Type B pancreatic cell (in vitro differentiated cells): Measurements from ENCODE around the gene ASB9. TPM values are rescaled to one million over a fixed set of nuclear protein-coding genes. Genes with fewer than 3 reads are reported as not detected.

ENCODE experiments used
- DNase-seq: peaks from one replicate; pipeline ENCODE4 v3.0.0; 2021; ENCODE audit warnings: mixed read lengths; ENCODE audit not compliant: unreplicated experiment; ENCODE audit errors: extremely low spot score
- H3K27ac Mint-ChIP-seq: 2 replicates; pipeline ENCODE4 v1.8.0; 2021; ENCODE audit warnings: mild to moderate bottlenecking, mixed read lengths
- H3K27me3 Mint-ChIP-seq: 2 replicates; pipeline ENCODE4 v1.8.0; 2021; ENCODE audit warnings: mixed read lengths
- H3K36me3 Mint-ChIP-seq: 2 replicates; pipeline ENCODE4 v1.8.0; 2021; ENCODE audit warnings: mixed read lengths
- H3K4me1 Mint-ChIP-seq: one replicate; pipeline ENCODE4 v1.8.0; 2021; ENCODE audit warnings: mixed read lengths; ENCODE audit not compliant: unreplicated experiment
- H3K4me3 Mint-ChIP-seq: 2 replicates; pipeline ENCODE4 v1.8.0; 2021; ENCODE audit warnings: mild to moderate bottlenecking, mixed read lengths
- H3K9me3 Mint-ChIP-seq: 2 replicates; pipeline ENCODE4 v1.8.0; 2021; ENCODE audit warnings: mixed read lengths
- CTCF ChIP-seq: fragments of 200-600 bp; sonication (generic); conservative IDR thresholded peaks from 2 replicates; pipeline ENCODE4 v1.5.0; 2021; ENCODE audit warnings: antibody characterized with exemption, mild to moderate bottlenecking
- total RNA-seq: library from RNA; stranded (reverse); gene quantifications from 2 replicates; pipeline ENCODE4 v1.2.1, GENCODE V29; 2021; ENCODE audit warnings: low replicate concordance

Gene ASB9
- total RNA-seq, 1 donor from 2014 or later = 2.0 TPM

DNA sequence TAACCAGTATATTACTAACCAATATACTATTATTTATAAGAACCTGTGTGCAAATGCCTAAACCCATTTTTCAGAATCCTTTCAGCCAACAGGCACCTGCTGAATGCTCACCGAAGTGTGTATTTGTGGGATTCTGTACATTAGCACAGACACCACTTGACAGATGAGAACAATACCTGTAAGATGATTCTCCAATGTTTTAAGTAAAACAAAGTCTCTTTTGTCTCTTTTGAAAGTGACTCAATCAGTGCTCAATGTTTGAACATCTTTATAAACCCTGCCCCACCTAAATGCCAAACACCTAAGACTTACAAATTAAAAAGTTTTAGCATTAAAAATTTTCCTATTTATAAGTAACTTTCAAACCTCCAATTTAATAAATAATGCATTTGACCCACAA lies 763 bp downstream of the ASB9 start:
- H3K27ac Mint-ChIP-seq = no peak overlapping the region
- H3K9me3 Mint-ChIP-seq = peaks cover 4% of the 10 kb centered on the region
- no peak for TF ChIP-seq CTCF
- H3K27me3 Mint-ChIP-seq = no peaks in the 10 kb centered on the region
- no peaks in the 10 kb centered on the region for H3K36me3 Mint-ChIP-seq
- no peak for DNase-seq
- peaks cover 11% of the 10 kb centered on the region for H3K4me1 Mint-ChIP-seq
- no peak overlapping the region for H3K4me3 Mint-ChIP-seq

GRCh38 chrX:15254852-15255251 lies 15.0 kb downstream of the ASB9 start:
- peaks cover 5% of the 10 kb centered on the region for H3K9me3 Mint-ChIP-seq
- no peaks in the 10 kb centered on the region for H3K36me3 Mint-ChIP-seq
- no peaks in the 10 kb centered on the region for H3K4me1 Mint-ChIP-seq
- H3K27ac Mint-ChIP-seq = no peak overlapping the region
- no peak for TF ChIP-seq CTCF
- no peak for DNase-seq
- no peaks in the 10 kb centered on the region for H3K27me3 Mint-ChIP-seq
- no peak overlapping the region for H3K4me3 Mint-ChIP-seq

DNA sequence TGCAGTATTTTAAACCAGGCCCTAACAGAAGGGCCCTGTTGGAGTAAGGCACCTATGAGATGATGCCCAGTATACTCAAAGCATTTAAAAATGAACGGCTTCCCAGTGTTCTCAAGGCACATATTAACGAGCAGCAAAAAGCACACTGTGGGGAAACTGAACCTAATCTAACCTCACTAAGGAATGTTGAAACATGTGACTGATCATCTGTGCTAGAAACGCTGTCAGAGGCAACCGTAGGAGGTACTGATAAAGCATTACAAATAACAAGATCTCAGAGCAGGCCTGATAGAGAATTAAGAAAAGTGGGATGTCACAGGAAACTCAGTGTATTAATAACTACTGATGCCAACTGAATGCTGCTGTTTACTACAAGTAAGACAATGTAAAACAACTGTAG lies 24.0 kb downstream of the ASB9 start:
- Mint-ChIP-seq H3K9me3 (peaks cover 3% of the 10 kb centered on the region), H3K27ac (no peak overlapping the region), H3K4me3 (no peak overlapping the region), H3K27me3 (no peaks in the 10 kb centered on the region), H3K36me3 (no peaks in the 10 kb centered on the region), H3K4me1 (no peaks in the 10 kb centered on the region)
- no peak for TF ChIP-seq CTCF
- no peak for DNase-seq

GRCh38 chrX:15244421-15244820 lies 25.5 kb downstream of the ASB9 start:
- Mint-ChIP-seq H3K27ac (no peak overlapping the region), H3K36me3 (no peaks in the 10 kb centered on the region), H3K4me1 (no peaks in the 10 kb centered on the region), H3K27me3 (no peaks in the 10 kb centered on the region), H3K4me3 (no peak overlapping the region), H3K9me3 (peaks cover under 1% of the 10 kb centered on the region)
- TF ChIP-seq CTCF = no peak
- DNase-seq = no peak

GRCh38 chrX:15242899-15243555 lies 26.9 kb downstream of the ASB9 start:
- H3K4me1 Mint-ChIP-seq = no peaks in the 10 kb centered on the region
- TF ChIP-seq CTCF = peak; percentile 77
- no peaks in the 10 kb centered on the region for H3K27me3 Mint-ChIP-seq
- DNase-seq = no peak
- no peak overlapping the region for H3K27ac Mint-ChIP-seq
- no peak overlapping the region for H3K4me3 Mint-ChIP-seq
- no peaks in the 10 kb centered on the region for H3K9me3 Mint-ChIP-seq
- no peaks in the 10 kb centered on the region for H3K36me3 Mint-ChIP-seq

- Mint-ChIP-seq H3K4me1 (no peaks in the 10 kb centered on the region), H3K4me3 (no peak overlapping the region), H3K9me3 (no peaks in the 10 kb centered on the region), H3K36me3 (no peaks in the 10 kb centered on the region), H3K27ac (no peak overlapping the region), H3K27me3 (no peaks in the 10 kb centered on the region)
- TF ChIP-seq CTCF = no peak
- DNase-seq = no peak
Measured at GRCh38 chrX:15241301-15241700, 28.6 kb downstream of the ASB9 start.
